GM23338 (cell line): ENCODE data around the gene FLNB. TPM values are rescaled to one million over a fixed set of nuclear protein-coding genes. Genes with fewer than 3 reads are reported as not detected.

Experiments
- ATAC-seq: fragments of 200-7000 bp; cut with Tn5 transposase; 3 replicates; pipeline ENCODE4 v1.9.1; 2020
- DNase-seq: peaks from one replicate; pipeline ENCODE4 v3.0.0-alpha.2; 2015; ENCODE audit warnings: low spot score
- H2AFZ ChIP-seq: fragments of 200-600 bp; sonication (generic); 2 replicates; pipeline ENCODE4 v1.8.0; 2016; ENCODE audit warnings: antibody characterized with exemption, mild to moderate bottlenecking, moderate library complexity
- H3F3A ChIP-seq: fragments of 200-600 bp; sonication (generic); replicated peaks from 2 replicates; pipeline ENCODE4 v1.8.0; 2017; ENCODE audit warnings: antibody characterized with exemption, mixed run types, low read depth
- H3K27ac ChIP-seq: fragments of 200-600 bp; sonication (generic); 2 replicates; pipeline ENCODE4 v1.6.1; 2016; ENCODE audit warnings: low read depth
- H3K27me3 ChIP-seq: fragments of 200-600 bp; sonication (generic); 2 replicates; pipeline ENCODE4 v1.8.0; 2016; ENCODE audit warnings: mild to moderate bottlenecking, mixed run types, moderate library complexity; ENCODE audit not compliant: insufficient read depth
- H3K36me3 ChIP-seq: fragments of 200-600 bp; sonication (generic); 2 replicates; pipeline ENCODE4 v1.8.0; 2016; ENCODE audit warnings: mild to moderate bottlenecking; ENCODE audit not compliant: insufficient read depth
- H3K4me1 ChIP-seq: fragments of 200-600 bp; sonication (generic); 2 replicates; pipeline ENCODE4 v1.8.0; 2016; ENCODE audit warnings: mild to moderate bottlenecking, moderate library complexity; ENCODE audit not compliant: insufficient read depth
- H3K4me2 ChIP-seq: fragments of 200-600 bp; sonication (generic); 2 replicates; pipeline ENCODE4 v1.7.1; 2017; ENCODE audit warnings: mixed run types
- H3K4me3 ChIP-seq: fragments of 200-600 bp; sonication (generic); 2 replicates; pipeline ENCODE4 v1.6.1; 2016; ENCODE audit warnings: mixed run types
- H3K79me2 ChIP-seq: fragments of 200-600 bp; sonication (generic); replicated peaks from 2 replicates; pipeline ENCODE4 v1.8.0; 2017; ENCODE audit warnings: mild to moderate bottlenecking; ENCODE audit not compliant: insufficient read depth
- H3K9me2 ChIP-seq: fragments of 200-600 bp; sonication (generic); 2 replicates; pipeline ENCODE4 v1.8.0; 2017; ENCODE audit not compliant: insufficient read depth
- H4K20me1 ChIP-seq: fragments of 200-600 bp; sonication (generic); replicated peaks from 2 replicates; pipeline ENCODE4 v1.8.0; 2017; ENCODE audit warnings: mild to moderate bottlenecking; ENCODE audit not compliant: insufficient read depth
- H3K27ac Mint-ChIP-seq: 2 replicates; pipeline ENCODE4 v1.8.0; 2020; ENCODE audit warnings: inconsistent platforms, mild to moderate bottlenecking, moderate library complexity, mixed read lengths
- H3K27me3 Mint-ChIP-seq: 3 replicates; pipeline ENCODE4 v1.8.0; 2022; ENCODE audit warnings: low read depth, mild to moderate bottlenecking, moderate library complexity, mixed read lengths, inconsistent platforms; ENCODE audit not compliant: insufficient read depth, poor library complexity
- H3K36me3 Mint-ChIP-seq: 3 replicates; pipeline ENCODE4 v1.8.0; 2021; ENCODE audit warnings: low read depth, mild to moderate bottlenecking, inconsistent platforms, moderate library complexity, mixed read lengths
- H3K4me1 Mint-ChIP-seq: 3 replicates; pipeline ENCODE4 v1.8.0; 2020; ENCODE audit warnings: mild to moderate bottlenecking, inconsistent platforms, mixed read lengths
- H3K4me3 Mint-ChIP-seq: 3 replicates; pipeline ENCODE4 v1.8.0; 2021; ENCODE audit warnings: moderate library complexity, mild to moderate bottlenecking, inconsistent platforms, mixed read lengths
- H3K9me3 Mint-ChIP-seq: 3 replicates; pipeline ENCODE4 v1.8.0; 2020; ENCODE audit warnings: moderate library complexity, mild to moderate bottlenecking, inconsistent platforms, mixed read lengths
- CREB1 ChIP-seq: fragments of 250-450 bp; sonication (Bioruptor Pico); IDR thresholded peaks from 2 replicates; pipeline ENCODE4 v1.5.0; 2020; ENCODE audit warnings: low read depth, mild to moderate bottlenecking, moderate library complexity
- CTCF ChIP-seq, 2 experiments: fragments of 200-600 bp in 1 of 2; sonication (generic) in 1 of 2; conservative IDR thresholded peaks; 2 replicates each; pipeline versions ENCODE4 v1.5.1 to v1.6.1; 2016 to 2017; ENCODE audit warnings: antibody characterized with exemption in 2 of 2, low read depth in 2 of 2, mild to moderate bottlenecking in 2 of 2, moderate library complexity in 1 of 2
- EZH2 ChIP-seq: fragments of 200-600 bp; sonication (generic); IDR thresholded peaks from one replicate; pipeline ENCODE4 v1.8.0; 2017; ENCODE audit warnings: antibody characterized with exemption, mild to moderate bottlenecking, low read depth; ENCODE audit not compliant: unreplicated experiment
- EZH2phosphoT487 ChIP-seq: fragments of 200-600 bp; sonication (generic); IDR thresholded peaks from one replicate; pipeline ENCODE4 v1.8.1; 2018; ENCODE audit warnings: antibody characterized with exemption; ENCODE audit not compliant: unreplicated experiment
- JUNB ChIP-seq: IDR thresholded peaks from one replicate; pipeline ENCODE4 v1.6.1; 2016; ENCODE audit warnings: antibody characterized with exemption; ENCODE audit not compliant: unreplicated experiment
- NANOG ChIP-seq: IDR thresholded peaks from 2 replicates; pipeline ENCODE4 v1.6.1; 2016; ENCODE audit warnings: antibody characterized with exemption, borderline replicate concordance
- POLR2AphosphoS5 ChIP-seq: IDR thresholded peaks from 2 replicates; pipeline ENCODE4 v1.6.1; 2016; ENCODE audit warnings: antibody characterized with exemption, low read depth
- STAT1 ChIP-seq: IDR thresholded peaks from one replicate; pipeline ENCODE4 v1.6.1; 2016; ENCODE audit warnings: antibody characterized with exemption; ENCODE audit not compliant: unreplicated experiment
- ZNF114 ChIP-seq: fragments of 250-450 bp; sonication (Bioruptor Pico); IDR thresholded peaks from 2 replicates; pipeline ENCODE4 v1.5.0; 2020; ENCODE audit warnings: mild to moderate bottlenecking, moderate library complexity
- polyA plus RNA-seq: library from polyadenylated mRNA; unstranded; fragments of >200 nt; fragmentation: Nextera tagmentation; extraction: Ambion mirVana; gene quantifications from 2 replicates; pipeline ENCODE4 v1.2.1, GENCODE V29; 2016
- total RNA-seq: library from RNA; depleted of rRNA; stranded (reverse); fragments of >200 nt; shearing (Covaris generic); gene quantifications from 2 replicates; pipeline ENCODE4 v1.2.3, GENCODE V29; 2014
- TF ChIP-seq, protein P1 (sequence below): fragments of 250-450 bp; sonication (Bioruptor Pico); IDR thresholded peaks from 2 replicates; pipeline ENCODE4 v1.5.0; 2020; ENCODE audit warnings: mild to moderate bottlenecking, moderate library complexity
- TF ChIP-seq, protein P2 (sequence below): IDR thresholded peaks from 2 replicates; pipeline ENCODE4 v1.6.1; 2016; ENCODE audit warnings: antibody characterized with exemption
- TF ChIP-seq, protein P3 (sequence below): IDR thresholded peaks from one replicate; pipeline ENCODE4 v1.6.1; 2018; ENCODE audit warnings: antibody characterized with exemption; ENCODE audit not compliant: unreplicated experiment

FLNB gene
- total and polyA plus RNA-seq, 2 experiments from 2014 or later, result 39.7 to 179 TPM

DNA sequence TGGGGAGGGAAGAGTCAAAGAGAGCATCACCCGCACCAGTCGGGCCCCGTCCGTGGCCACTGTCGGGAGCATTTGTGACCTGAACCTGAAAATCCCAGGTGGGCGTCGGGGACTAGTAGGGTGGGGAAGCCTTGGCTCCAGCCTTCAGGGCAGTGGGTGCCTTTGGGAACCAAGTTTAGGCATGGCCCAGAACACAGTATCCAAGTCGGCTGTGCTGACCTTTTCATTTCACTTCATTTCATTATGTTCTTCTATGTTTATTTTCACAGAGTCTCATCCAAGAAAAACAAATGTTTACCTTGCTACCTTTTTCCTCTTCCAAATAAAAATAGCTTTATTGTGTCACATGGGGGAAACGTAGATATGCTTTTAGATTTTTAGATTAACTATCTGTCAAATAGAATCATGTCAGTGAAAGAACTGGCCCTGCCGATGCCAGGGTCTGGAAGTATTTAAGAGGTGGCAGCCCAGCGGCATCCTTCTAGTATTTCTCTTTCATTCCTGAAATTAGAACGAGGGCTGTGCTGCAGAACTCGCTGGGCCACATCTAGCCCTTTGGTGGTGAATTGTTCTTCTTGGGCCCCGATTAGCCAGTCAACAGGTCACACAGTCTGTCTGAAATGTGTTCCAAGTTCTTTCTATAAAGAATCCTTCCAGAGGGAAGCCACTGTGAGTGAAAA is 142.0 kb downstream of the FLNB start (continued):
- TF ChIP-seq, protein P1, sequence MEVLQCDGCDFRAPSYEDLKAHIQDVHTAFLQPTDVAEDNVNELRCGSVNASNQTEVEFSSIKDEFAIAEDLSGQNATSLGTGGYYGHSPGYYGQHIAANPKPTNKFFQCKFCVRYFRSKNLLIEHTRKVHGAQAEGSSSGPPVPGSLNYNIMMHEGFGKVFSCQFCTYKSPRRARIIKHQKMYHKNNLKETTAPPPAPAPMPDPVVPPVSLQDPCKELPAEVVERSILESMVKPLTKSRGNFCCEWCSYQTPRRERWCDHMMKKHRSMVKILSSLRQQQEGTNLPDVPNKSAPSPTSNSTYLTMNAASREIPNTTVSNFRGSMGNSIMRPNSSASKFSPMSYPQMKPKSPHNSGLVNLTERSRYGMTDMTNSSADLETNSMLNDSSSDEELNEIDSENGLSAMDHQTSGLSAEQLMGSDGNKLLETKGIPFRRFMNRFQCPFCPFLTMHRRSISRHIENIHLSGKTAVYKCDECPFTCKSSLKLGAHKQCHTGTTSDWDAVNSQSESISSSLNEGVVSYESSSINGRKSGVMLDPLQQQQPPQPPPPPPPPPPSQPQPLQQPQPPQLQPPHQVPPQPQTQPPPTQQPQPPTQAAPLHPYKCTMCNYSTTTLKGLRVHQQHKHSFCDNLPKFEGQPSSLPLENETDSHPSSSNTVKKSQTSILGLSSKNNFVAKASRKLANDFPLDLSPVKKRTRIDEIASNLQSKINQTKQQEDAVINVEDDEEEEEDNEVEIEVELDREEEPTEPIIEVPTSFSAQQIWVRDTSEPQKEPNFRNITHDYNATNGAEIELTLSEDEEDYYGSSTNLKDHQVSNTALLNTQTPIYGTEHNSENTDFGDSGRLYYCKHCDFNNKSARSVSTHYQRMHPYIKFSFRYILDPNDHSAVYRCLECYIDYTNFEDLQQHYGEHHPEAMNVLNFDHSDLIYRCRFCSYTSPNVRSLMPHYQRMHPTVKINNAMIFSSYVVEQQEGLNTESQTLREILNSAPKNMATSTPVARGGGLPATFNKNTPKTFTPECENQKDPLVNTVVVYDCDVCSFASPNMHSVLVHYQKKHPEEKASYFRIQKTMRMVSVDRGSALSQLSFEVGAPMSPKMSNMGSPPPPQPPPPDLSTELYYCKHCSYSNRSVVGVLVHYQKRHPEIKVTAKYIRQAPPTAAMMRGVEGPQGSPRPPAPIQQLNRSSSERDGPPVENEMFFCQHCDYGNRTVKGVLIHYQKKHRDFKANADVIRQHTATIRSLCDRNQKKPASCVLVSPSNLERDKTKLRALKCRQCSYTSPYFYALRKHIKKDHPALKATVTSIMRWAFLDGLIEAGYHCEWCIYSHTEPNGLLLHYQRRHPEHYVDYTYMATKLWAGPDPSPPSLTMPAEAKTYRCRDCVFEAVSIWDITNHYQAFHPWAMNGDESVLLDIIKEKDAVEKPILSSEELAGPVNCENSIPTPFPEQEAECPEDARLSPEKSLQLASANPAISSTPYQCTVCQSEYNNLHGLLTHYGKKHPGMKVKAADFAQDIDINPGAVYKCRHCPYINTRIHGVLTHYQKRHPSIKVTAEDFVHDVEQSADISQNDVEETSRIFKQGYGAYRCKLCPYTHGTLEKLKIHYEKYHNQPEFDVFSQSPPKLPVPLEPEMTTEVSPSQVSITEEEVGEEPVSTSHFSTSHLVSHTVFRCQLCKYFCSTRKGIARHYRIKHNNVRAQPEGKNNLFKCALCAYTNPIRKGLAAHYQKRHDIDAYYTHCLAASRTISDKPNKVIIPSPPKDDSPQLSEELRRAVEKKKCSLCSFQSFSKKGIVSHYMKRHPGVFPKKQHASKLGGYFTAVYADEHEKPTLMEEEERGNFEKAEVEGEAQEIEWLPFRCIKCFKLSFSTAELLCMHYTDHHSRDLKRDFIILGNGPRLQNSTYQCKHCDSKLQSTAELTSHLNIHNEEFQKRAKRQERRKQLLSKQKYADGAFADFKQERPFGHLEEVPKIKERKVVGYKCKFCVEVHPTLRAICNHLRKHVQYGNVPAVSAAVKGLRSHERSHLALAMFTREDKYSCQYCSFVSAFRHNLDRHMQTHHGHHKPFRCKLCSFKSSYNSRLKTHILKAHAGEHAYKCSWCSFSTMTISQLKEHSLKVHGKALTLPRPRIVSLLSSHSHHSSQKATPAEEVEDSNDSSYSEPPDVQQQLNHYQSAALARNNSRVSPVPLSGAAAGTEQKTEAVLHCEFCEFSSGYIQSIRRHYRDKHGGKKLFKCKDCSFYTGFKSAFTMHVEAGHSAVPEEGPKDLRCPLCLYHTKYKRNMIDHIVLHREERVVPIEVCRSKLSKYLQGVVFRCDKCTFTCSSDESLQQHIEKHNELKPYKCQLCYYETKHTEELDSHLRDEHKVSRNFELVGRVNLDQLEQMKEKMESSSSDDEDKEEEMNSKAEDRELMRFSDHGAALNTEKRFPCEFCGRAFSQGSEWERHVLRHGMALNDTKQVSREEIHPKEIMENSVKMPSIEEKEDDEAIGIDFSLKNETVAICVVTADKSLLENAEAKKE (CRISPR knock-in tag), result no peak
- no peak for TF ChIP-seq CREB1 (CRISPR knock-in tag)
- no peak for TF ChIP-seq CTCF (conservative IDR thresholded peaks at IDR 0.05; ENCODE audit: low read depth in 2 of 2)
- TF ChIP-seq POLR2AphosphoS5, result no peak

- Histone ChIP-seq H3K4me1 (no peaks in the 10 kb centered on the region), H3F3A (no peaks in the 10 kb centered on the region), H3K36me3 (peaks cover 59% of the 10 kb centered on the region), H3K79me2 (no peaks in the 10 kb centered on the region), H3K4me3 (no peak overlapping the region), H4K20me1 (peaks cover 4% of the 10 kb centered on the region), H3K27ac (no peak overlapping the region), H3K27me3 (no peaks in the 10 kb centered on the region), H2AFZ (no peak overlapping the region), H3K9me2 (no peaks in the 10 kb centered on the region), H3K4me2 (no peak overlapping the region)
- H3K4me1 Mint-ChIP-seq, result no peaks in the 10 kb centered on the region
- no peaks in the 10 kb centered on the region for H3K9me3 Mint-ChIP-seq
- H3K36me3 Mint-ChIP-seq, result peaks cover 58% of the 10 kb centered on the region
- DNase-seq (no peak), ATAC-seq (no peak)
- H3K27ac Mint-ChIP-seq, result no peak overlapping the region
- peaks cover 2% of the 10 kb centered on the region for H3K27me3 Mint-ChIP-seq
- H3K4me3 Mint-ChIP-seq, result no peak overlapping the region
- TF ChIP-seq JUNB, result no peak
- no peak for TF ChIP-seq ZNF114 (CRISPR knock-in tag)
- TF ChIP-seq CREB1 (CRISPR knock-in tag), result no peak
- TF ChIP-seq, protein P2, sequence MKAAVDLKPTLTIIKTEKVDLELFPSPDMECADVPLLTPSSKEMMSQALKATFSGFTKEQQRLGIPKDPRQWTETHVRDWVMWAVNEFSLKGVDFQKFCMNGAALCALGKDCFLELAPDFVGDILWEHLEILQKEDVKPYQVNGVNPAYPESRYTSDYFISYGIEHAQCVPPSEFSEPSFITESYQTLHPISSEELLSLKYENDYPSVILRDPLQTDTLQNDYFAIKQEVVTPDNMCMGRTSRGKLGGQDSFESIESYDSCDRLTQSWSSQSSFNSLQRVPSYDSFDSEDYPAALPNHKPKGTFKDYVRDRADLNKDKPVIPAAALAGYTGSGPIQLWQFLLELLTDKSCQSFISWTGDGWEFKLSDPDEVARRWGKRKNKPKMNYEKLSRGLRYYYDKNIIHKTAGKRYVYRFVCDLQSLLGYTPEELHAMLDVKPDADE, result no peak
- TF ChIP-seq STAT1, result no peak
- TF ChIP-seq NANOG, result no peak
- TF ChIP-seq EZH2phosphoT487, result no peak
- no peak for TF ChIP-seq EZH2
- TF ChIP-seq POLR2AphosphoS5, result no peak
- TF ChIP-seq, protein P3, sequence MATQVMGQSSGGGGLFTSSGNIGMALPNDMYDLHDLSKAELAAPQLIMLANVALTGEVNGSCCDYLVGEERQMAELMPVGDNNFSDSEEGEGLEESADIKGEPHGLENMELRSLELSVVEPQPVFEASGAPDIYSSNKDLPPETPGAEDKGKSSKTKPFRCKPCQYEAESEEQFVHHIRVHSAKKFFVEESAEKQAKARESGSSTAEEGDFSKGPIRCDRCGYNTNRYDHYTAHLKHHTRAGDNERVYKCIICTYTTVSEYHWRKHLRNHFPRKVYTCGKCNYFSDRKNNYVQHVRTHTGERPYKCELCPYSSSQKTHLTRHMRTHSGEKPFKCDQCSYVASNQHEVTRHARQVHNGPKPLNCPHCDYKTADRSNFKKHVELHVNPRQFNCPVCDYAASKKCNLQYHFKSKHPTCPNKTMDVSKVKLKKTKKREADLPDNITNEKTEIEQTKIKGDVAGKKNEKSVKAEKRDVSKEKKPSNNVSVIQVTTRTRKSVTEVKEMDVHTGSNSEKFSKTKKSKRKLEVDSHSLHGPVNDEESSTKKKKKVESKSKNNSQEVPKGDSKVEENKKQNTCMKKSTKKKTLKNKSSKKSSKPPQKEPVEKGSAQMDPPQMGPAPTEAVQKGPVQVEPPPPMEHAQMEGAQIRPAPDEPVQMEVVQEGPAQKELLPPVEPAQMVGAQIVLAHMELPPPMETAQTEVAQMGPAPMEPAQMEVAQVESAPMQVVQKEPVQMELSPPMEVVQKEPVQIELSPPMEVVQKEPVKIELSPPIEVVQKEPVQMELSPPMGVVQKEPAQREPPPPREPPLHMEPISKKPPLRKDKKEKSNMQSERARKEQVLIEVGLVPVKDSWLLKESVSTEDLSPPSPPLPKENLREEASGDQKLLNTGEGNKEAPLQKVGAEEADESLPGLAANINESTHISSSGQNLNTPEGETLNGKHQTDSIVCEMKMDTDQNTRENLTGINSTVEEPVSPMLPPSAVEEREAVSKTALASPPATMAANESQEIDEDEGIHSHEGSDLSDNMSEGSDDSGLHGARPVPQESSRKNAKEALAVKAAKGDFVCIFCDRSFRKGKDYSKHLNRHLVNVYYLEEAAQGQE, result no peak
These were observed 142.6 kb downstream of the FLNB start for GRCh38 chr3:58150810-58151199.
